ENCODE results near the gene ATXN8OS.

Gene ATXN8OS

DNA sequence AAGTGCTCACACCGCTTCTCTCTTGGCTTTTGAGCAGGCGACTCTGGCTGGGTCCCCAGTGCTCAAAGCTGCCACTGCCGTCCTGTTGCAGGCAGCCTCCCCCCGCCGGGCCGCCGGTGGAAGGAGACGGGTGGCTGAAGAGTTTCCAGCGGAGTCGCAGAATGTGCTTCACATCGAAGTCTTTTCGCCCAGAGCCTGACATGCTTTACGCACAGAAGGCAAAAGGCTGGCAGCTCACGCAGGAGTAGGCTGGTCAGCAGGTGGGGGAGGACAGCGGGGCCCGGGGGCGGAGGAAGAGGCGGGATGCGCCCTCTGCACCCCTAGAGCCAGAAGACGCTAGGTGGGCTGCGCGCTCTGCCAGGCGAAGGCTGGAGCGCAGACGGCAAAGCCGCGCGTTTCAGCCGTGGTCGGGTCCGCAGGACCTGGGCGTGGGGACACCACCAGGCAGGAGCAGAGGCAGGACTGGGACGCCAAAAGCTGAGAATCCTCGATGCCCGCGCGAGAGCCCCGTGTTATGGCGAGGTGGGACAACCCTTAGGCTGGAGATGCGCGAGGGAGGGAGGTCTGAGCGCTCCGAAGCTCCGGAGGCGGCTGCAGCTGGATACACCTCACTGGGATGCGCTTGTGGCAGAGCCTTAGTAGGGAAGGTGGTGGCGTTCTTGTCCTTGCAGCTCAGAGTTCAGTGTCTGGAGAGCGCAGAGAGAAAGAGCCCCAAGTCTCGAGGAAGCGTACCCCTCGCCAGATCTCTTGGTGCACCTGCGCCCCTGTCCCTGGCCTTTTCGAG lies at the start of gene ATXN8OS:
ATXN8OS (plus strand) TSS at position 329 of the 784 bp plus-strand sequence.
- TF ChIP-seq EZH2phosphoT487 (IDR thresholded peaks at IDR 0.05; ENCODE audit: borderline replicate concordance), result no peak
- TF ChIP-seq, protein P1, sequence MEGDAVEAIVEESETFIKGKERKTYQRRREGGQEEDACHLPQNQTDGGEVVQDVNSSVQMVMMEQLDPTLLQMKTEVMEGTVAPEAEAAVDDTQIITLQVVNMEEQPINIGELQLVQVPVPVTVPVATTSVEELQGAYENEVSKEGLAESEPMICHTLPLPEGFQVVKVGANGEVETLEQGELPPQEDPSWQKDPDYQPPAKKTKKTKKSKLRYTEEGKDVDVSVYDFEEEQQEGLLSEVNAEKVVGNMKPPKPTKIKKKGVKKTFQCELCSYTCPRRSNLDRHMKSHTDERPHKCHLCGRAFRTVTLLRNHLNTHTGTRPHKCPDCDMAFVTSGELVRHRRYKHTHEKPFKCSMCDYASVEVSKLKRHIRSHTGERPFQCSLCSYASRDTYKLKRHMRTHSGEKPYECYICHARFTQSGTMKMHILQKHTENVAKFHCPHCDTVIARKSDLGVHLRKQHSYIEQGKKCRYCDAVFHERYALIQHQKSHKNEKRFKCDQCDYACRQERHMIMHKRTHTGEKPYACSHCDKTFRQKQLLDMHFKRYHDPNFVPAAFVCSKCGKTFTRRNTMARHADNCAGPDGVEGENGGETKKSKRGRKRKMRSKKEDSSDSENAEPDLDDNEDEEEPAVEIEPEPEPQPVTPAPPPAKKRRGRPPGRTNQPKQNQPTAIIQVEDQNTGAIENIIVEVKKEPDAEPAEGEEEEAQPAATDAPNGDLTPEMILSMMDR (conservative IDR thresholded peaks at IDR 0.05; ENCODE audit: low read length), result no peak
- H3K79me2 ChIP-seq (ENCODE audit: insufficient read depth, low read length), result no peaks in the 10 kb centered on the region
- no peaks in the 10 kb centered on the region for H3K9me2 ChIP-seq (replicated peaks; ENCODE audit: low read depth, low read length)
- no peak within 1 kb of the TSS for H3K9ac ChIP-seq (ENCODE audit: low read depth, low read length, poor library complexity, severe bottlenecking)
- H3K4me1 ChIP-seq (ENCODE audit: insufficient read depth, low read length, poor library complexity, severe bottlenecking), result no peaks in the 10 kb centered on the region
- no peaks in the 10 kb centered on the region for H3K9me3 ChIP-seq (ENCODE audit: insufficient read depth, low read depth, low read length)
- H3K4me3 ChIP-seq (ENCODE audit: low read length, poor library complexity, severe bottlenecking), result no peak within 1 kb of the TSS
- H3K27me3 ChIP-seq (ENCODE audit: insufficient read depth, low read length, poor library complexity, severe bottlenecking), result no peaks in the 10 kb centered on the region
- H3K4me2 ChIP-seq (ENCODE audit: low read depth, low read length, poor library complexity, severe bottlenecking), result no peak within 1 kb of the TSS
- H3F3A ChIP-seq (ENCODE audit: low read depth), result no peaks in the 10 kb centered on the region
- no peak within 1 kb of the TSS for H2AFZ ChIP-seq (ENCODE audit: low read length)
- no peaks in the 10 kb centered on the region for H3K36me3 ChIP-seq (ENCODE audit: insufficient read depth, low read length)
- no peaks in the 10 kb centered on the region for H4K20me1 ChIP-seq (ENCODE audit: insufficient read depth, low read length, poor library complexity, severe bottlenecking)

DNA sequence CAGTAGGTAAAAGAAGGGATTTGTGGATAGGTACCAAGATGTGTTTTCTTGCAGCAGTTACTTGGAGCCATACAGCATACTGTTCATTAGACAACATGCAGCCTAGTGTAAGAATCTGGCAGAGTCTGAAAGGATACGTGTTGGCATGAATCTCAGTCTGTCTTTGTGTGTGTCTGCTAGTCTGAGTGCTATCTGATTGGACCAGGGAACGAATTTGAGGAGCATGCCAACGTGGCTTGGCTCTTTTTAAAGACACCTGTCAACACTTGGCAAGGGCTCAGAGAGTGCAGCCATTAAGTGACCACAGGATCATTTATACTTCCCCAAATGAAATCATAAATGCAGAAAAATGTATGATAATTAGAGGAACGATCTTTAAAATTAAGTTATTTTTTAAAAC lies 27.6 kb upstream of the ATXN8OS start:
- no peak for TF ChIP-seq EZH2phosphoT487 (IDR thresholded peaks at IDR 0.05; ENCODE audit: borderline replicate concordance)
- TF ChIP-seq, protein P1 (conservative IDR thresholded peaks at IDR 0.05; ENCODE audit: low read length), result no peak
- H3K9me2 ChIP-seq (replicated peaks; ENCODE audit: low read depth, low read length), result no peaks in the 10 kb centered on the region
- no peaks in the 10 kb centered on the region for H3K27me3 ChIP-seq (ENCODE audit: insufficient read depth, low read length, poor library complexity, severe bottlenecking)
- no peaks in the 10 kb centered on the region for H4K20me1 ChIP-seq (ENCODE audit: insufficient read depth, low read length, poor library complexity, severe bottlenecking)
- no peak overlapping the region for H3K4me2 ChIP-seq (ENCODE audit: low read depth, low read length, poor library complexity, severe bottlenecking)
- no peaks in the 10 kb centered on the region for H3K4me1 ChIP-seq (ENCODE audit: insufficient read depth, low read length, poor library complexity, severe bottlenecking)
- no peaks in the 10 kb centered on the region for H3F3A ChIP-seq (ENCODE audit: low read depth)
- H3K79me2 ChIP-seq (ENCODE audit: insufficient read depth, low read length), result no peaks in the 10 kb centered on the region
- no peaks in the 10 kb centered on the region for H3K9me3 ChIP-seq (ENCODE audit: insufficient read depth, low read depth, low read length)
- H3K9ac ChIP-seq (ENCODE audit: low read depth, low read length, poor library complexity, severe bottlenecking), result no peak overlapping the region
- H3K36me3 ChIP-seq (ENCODE audit: insufficient read depth, low read length), result no peaks in the 10 kb centered on the region
- no peak overlapping the region for H2AFZ ChIP-seq (ENCODE audit: low read length)
- H3K4me3 ChIP-seq (ENCODE audit: low read length, poor library complexity, severe bottlenecking), result no peak overlapping the region

DNA sequence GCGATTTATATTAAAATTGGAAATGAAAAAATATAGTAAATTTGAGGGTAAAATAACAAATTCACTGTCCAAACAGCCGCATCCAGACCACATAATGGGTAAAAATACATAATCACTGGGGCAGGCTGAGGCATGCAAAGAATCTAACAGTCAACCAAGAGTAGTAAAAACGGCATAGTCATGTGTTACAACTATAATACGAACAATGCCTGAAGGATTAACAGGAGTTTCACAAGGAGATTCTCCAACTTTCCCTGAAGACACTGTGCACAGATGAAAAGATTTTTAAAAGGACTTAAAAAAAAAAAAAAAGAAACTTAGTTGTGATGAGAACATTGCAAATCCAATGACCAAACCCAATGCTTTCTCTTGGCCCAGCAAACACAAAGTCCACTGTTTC lies 20.4 kb upstream of the ATXN8OS start:
- no peaks in the 10 kb centered on the region for H3F3A ChIP-seq (ENCODE audit: low read depth)
- H3K9ac ChIP-seq (ENCODE audit: low read depth, low read length, poor library complexity, severe bottlenecking), result no peak overlapping the region
- no peak for TF ChIP-seq EZH2phosphoT487 (IDR thresholded peaks at IDR 0.05; ENCODE audit: borderline replicate concordance)
- TF ChIP-seq, protein P1 (conservative IDR thresholded peaks at IDR 0.05; ENCODE audit: low read length), result no peak
- no peaks in the 10 kb centered on the region for H3K27me3 ChIP-seq (ENCODE audit: insufficient read depth, low read length, poor library complexity, severe bottlenecking)
- no peaks in the 10 kb centered on the region for H3K36me3 ChIP-seq (ENCODE audit: insufficient read depth, low read length)
- no peaks in the 10 kb centered on the region for H4K20me1 ChIP-seq (ENCODE audit: insufficient read depth, low read length, poor library complexity, severe bottlenecking)
- no peaks in the 10 kb centered on the region for H3K4me1 ChIP-seq (ENCODE audit: insufficient read depth, low read length, poor library complexity, severe bottlenecking)
- H3K79me2 ChIP-seq (ENCODE audit: insufficient read depth, low read length), result no peaks in the 10 kb centered on the region
- no peaks in the 10 kb centered on the region for H3K9me3 ChIP-seq (ENCODE audit: insufficient read depth, low read depth, low read length)
- H3K9me2 ChIP-seq (replicated peaks; ENCODE audit: low read depth, low read length), result no peaks in the 10 kb centered on the region
- H2AFZ ChIP-seq (ENCODE audit: low read length), result no peak overlapping the region
- H3K4me2 ChIP-seq (ENCODE audit: low read depth, low read length, poor library complexity, severe bottlenecking), result no peak overlapping the region
- H3K4me3 ChIP-seq (ENCODE audit: low read length, poor library complexity, severe bottlenecking), result no peak overlapping the region
